ENCODE data around the gene THSD8. TPM values are rescaled to one million over a fixed set of nuclear protein-coding genes. Genes with fewer than 3 reads are reported as not detected.

Gene THSD8
- 1 to 10 TPM in 1 of 4 donors, not detected in 3; 1.3 TPM for total RNA-seq

DNA sequence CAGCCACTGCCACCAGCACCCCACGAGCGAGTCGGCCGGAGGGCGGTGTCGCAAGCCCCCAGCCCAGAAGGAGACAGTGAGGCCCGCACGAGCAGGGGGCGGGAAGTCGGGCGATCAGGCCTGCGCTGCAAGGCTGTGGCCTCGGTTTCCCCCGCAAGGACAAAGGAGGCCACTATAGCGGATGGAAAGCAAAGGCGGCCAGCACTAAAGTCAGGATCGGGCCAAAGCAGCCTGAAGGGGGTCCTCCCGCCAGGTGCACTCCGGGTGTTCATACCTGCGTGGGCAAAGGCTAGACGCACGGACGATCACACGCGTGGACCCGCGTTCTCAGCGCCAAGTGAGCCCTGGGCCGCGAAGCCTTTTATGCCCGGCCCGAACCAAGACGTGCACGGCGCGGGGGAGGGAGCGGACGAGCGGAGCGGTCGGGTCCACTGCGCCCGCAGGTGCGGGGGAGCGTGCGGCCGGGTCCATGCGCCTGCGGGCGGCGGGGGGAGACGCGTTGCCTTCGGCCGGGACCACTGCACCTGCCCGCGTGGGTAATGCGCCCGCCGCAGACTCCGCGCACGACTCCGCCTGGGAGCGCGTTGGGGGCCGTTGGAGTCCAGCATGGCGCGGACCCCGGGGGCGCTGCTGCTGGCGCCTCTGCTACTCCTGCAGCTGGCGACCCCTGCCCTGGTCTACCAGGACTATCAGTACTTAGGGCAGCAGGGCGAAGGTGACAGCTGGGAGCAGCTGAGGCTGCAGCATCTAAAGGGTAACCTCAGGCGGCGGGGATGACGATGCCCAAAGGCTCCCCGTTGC is at the start of gene THSD8, which contains the start of gene PRDX2:
TSS of gene THSD8 (plus strand) at position 604 of the 801 bp plus-strand sequence. CDS start at position 607, 3 bp downstream.
TSS of gene PRDX2 (minus strand) at position 335 of the 801 bp plus-strand sequence. CDS start 539 bp downstream, outside the sequence.
- no peak for TF ChIP-seq CTCF (IDR thresholded peaks at IDR 0.05; ENCODE audit: low read depth)

- TF ChIP-seq CTCF (IDR thresholded peaks at IDR 0.05; ENCODE audit: low read depth) = no peak
Observed at GRCh38 chr19:12754465-12755196, 47.2 kb upstream of the THSD8 start.

- TF ChIP-seq CTCF (IDR thresholded peaks at IDR 0.05; ENCODE audit: low read depth) = no peak
Observed at GRCh38 chr19:12756150-12756883, 45.6 kb upstream of the THSD8 start.

- TF ChIP-seq CTCF (IDR thresholded peaks at IDR 0.05; ENCODE audit: low read depth) = no peak
Observed at GRCh38 chr19:12757544-12758274, 44.2 kb upstream of the THSD8 start.

GRCh38 chr19:12759686-12760085 is 42.2 kb upstream of the THSD8 start:
- no peak for TF ChIP-seq CTCF (IDR thresholded peaks at IDR 0.05; ENCODE audit: low read depth)

DNA sequence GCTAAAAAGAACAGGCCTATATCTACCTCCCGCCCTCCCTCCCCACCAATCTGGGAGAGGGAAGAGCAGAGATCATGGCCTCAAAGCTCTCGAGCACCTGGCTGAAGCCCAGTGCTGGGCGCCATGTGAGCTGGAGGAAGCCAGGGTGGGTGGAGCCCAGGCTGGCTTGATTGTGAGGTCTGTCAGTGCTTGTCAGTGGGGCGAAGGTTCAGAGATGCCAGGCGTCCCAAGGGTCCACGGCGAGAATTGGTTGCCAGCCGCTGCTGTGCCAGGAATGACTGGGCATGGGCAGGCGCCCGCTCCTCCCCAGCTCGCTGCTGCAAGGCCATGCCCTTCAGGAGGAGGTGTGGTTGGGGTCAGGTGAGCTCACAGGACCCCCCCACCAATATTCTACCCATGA is 38.8 kb upstream of the THSD8 start:
- no peak for TF ChIP-seq CTCF (IDR thresholded peaks at IDR 0.05; ENCODE audit: low read depth)

Data from subcutaneous adipose tissue (tissue), 4 donors.